ENCODE data around the gene BRD9.
"Not testable (repeated sequence)": the region's sequence is repeated elsewhere in the genome, so short reads cannot be mapped to it uniquely, and the experiment has no call there.

The BRD9 gene

DNA sequence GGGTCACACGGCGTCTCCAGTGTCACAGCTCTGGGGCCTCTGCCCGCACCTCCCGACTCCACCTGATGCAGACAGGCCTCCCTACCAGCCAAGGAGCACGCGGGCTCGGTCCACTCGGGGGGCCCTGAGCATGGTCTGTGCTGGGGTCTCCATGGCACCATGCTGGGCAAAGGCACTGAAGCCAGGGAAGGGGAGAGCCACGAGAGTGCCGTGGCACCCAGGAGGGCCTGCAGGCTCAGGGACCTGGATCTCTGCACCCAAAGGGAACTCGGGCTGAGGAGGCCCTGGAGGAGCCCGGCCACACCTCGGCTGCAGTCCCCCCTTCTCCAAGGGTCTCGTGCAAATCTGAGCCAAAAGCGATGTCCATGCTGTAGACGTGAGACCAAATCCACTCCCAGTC is 48.2 kb downstream of the BRD9 start:
- Mint-ChIP-seq H3K27me3 (ENCODE audit: low read depth, poor library complexity) (peaks cover 14% of the 10 kb centered on the region), H3K4me1 (peaks cover 29% of the 10 kb centered on the region)
- DNase-seq; H3K36me3 Mint-ChIP-seq (ENCODE audit: low read depth); H3K27ac Mint-ChIP-seq; H3K4me3 Mint-ChIP-seq; H3K9me3 Mint-ChIP-seq: not testable (repeated sequence)

DNA sequence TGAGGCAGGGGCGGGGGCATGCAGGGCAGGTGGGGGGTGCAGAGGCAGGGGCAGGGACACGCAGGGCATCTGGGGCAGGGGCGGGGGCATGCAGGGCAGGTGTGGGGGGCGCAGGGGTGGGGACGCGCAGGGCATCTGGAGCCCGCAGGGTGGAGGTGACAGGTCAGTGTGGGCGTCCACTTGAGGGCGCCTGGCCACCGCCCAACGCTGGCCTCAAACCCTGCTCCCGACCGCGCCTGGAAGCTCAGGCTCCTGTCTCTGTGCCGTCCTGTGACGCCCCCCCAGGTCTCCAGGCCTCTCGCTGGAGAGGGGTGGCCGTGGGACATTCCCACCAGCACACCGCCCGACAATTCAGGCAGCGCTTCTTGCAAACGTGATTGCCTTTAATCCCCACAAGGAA is 48.7 kb downstream of the BRD9 start:
- H3K4me1 Mint-ChIP-seq, result peaks cover 25% of the 10 kb centered on the region
- H3K27me3 Mint-ChIP-seq (ENCODE audit: low read depth, poor library complexity), result peaks cover 14% of the 10 kb centered on the region
- H3K4me3 Mint-ChIP-seq; DNase-seq; H3K36me3 Mint-ChIP-seq (ENCODE audit: low read depth); H3K9me3 Mint-ChIP-seq; H3K27ac Mint-ChIP-seq: not testable (repeated sequence)

GRCh38 chr5:843371-843770 is 49.2 kb downstream of the BRD9 start:
- H3K27me3 Mint-ChIP-seq (ENCODE audit: low read depth, poor library complexity), result peaks cover 14% of the 10 kb centered on the region
- peaks cover 23% of the 10 kb centered on the region for H3K4me1 Mint-ChIP-seq
- H3K4me3 Mint-ChIP-seq; H3K27ac Mint-ChIP-seq; DNase-seq; H3K9me3 Mint-ChIP-seq; H3K36me3 Mint-ChIP-seq (ENCODE audit: low read depth): not testable (repeated sequence)

DNA sequence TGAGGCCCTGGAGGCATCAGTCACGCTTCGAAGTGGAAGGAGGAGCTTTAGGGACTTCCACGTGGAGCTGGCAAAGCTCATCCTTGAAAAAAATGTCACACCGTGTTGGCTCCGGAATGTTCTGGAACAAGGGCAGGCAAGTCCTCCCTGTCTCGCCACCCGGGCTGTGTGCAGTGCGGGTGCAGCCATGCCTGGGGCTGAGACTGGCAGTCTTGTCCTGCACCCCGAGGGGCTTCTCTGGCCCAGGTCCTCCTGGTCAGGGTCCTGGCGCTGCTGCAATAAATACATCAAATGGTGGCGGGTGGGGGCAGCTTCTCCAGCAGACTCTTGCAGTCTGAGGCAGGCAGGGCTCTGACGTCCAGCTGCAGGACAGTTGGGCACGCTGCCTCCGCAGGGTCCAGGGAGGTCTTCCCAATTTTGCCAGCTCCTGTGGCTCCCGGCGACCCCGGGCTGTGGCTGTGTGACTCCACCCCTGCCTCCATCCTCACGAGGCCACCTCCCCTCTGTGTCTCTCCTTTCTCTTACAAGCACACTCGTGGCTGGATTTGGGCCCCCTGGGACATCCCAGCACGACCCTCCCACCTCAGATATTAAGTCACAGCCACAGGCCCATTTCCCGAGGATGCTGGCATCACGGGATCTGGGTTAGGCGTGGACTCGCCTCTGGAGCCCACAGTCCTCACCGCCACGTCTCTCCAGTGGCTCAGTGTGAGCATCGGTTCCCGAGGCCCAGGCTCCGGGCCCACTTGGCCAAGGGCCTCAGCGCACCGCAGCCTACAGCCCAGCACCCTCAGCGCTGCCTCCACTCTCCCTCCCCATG is 50.0 kb downstream of the BRD9 start:
- H3K27ac Mint-ChIP-seq; DNase-seq; H3K4me3 Mint-ChIP-seq; H3K36me3 Mint-ChIP-seq (ENCODE audit: low read depth); H3K9me3 Mint-ChIP-seq: not testable (repeated sequence)
- peaks cover 23% of the 10 kb centered on the region for H3K4me1 Mint-ChIP-seq
- H3K27me3 Mint-ChIP-seq (ENCODE audit: low read depth, poor library complexity), result peaks cover 14% of the 10 kb centered on the region

GRCh38 chr5:841531-842401 is 50.8 kb downstream of the BRD9 start:
- not testable (repeated sequence) for DNase-seq

DNA sequence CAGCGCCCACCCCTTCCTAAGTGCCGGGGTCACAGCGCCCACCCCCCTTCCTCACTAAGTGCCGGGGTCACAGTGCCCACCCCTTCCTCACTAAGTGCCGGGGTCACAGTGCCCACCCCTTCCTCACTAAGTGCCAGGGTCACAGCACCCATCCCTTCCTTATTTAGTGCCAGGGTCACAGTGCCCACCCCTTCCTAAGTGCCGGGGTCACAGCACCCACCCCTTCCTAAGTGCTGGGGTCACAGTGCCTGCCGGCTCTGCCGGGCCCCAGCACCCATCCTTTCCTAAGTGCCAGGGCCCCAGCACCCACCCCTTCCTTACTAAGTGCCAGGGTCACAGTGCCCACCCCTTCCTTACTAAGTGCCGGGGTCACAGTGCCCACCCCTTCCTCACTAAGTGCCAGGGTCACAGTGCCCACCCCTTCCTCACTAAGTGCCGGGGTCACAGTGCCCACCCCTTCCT is 51.6 kb downstream of the BRD9 start:
- not testable (repeated sequence) for H3K27ac Mint-ChIP-seq; H3K9me3 Mint-ChIP-seq; DNase-seq; H3K4me3 Mint-ChIP-seq; H3K27me3 Mint-ChIP-seq (ENCODE audit: low read depth, poor library complexity); H3K36me3 Mint-ChIP-seq (ENCODE audit: low read depth)
- peaks cover 14% of the 10 kb centered on the region for H3K4me1 Mint-ChIP-seq

More at GRCh38 chr5:841531-842401, 50.8 kb downstream of the BRD9 start:
- H3K36me3 Mint-ChIP-seq (ENCODE audit: low read depth); H3K27ac Mint-ChIP-seq; H3K9me3 Mint-ChIP-seq; H3K4me3 Mint-ChIP-seq: not testable (repeated sequence)
- peaks cover 20% of the 10 kb centered on the region for H3K4me1 Mint-ChIP-seq
- peaks cover 12% of the 10 kb centered on the region for H3K27me3 Mint-ChIP-seq (ENCODE audit: low read depth, poor library complexity)

DNA sequence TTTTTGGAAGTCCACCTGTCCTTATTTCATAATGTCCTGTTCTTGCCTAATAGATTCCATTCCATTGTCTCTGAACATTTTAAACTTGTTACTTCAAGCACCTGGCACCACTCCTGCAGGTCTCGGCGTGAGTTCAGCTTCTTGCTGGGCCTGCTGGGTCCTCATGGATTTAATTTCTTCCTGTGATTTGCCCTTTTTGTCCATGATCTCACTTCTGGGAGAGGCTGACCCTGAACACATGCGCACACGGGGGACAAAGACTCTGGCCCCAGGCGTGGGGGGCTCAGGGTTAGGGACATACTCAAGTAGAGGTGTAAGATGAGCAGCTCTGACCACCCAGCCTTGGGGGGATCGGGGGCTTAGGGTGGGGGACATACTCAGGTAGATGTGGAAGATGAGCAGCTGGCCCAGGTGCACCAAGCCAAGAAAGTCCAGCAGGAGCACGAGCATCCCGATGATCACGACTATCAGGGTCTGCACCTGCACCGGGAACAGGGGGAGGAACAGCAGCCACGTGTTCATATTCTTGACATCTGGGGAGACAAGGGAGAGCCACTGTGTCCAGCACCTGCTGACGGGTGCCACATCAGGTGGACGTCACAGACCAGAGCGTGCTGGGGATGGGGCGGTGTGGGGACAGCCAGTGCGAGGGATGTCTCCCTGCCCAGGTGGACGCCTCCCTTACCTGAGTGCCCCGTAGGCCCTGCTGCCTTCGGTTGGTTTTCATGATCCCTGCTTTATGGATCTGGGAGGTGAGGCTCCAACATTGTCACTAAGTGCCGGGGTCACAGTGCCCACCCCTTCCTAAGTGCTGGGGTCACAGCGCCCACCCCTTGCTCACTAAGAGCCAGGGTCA is 52.3 kb downstream of the BRD9 start:
- DNase-seq; H3K9me3 Mint-ChIP-seq; H3K4me3 Mint-ChIP-seq; H3K36me3 Mint-ChIP-seq (ENCODE audit: low read depth); H3K27me3 Mint-ChIP-seq (ENCODE audit: low read depth, poor library complexity); H3K27ac Mint-ChIP-seq: not testable (repeated sequence)
- peaks cover 13% of the 10 kb centered on the region for H3K4me1 Mint-ChIP-seq

GRCh38 chr5:838431-838851 is 54.2 kb downstream of the BRD9 start:
- H3K27me3 Mint-ChIP-seq (ENCODE audit: low read depth, poor library complexity); H3K4me1 Mint-ChIP-seq; H3K9me3 Mint-ChIP-seq: not testable (repeated sequence)

DNA sequence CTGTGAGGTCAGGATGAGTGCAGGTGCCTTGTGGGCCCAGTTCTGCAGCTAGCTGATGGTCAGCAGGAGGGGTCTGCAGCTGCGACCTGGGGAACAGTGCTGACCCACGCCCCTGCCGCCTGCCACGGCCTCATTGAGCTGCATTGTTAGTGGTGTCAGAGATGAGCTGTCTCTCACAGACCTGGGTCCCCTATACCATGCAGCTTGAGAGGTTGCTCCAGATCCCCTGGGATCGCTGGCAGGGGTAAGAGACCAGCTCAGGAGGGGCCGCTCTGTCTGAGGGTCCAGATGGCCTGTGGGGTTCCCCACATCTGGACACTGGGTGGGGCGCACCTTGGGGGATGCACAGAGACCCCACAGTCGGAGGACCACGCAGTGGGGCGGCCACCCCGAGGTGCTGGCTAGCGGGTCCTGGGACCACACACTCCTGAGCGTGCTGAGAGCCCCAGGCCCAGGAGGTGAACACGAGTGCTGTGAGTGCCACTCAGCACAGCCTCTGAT is 54.9 kb downstream of the BRD9 start:
- not testable (repeated sequence) for H3K4me1 Mint-ChIP-seq; H3K36me3 Mint-ChIP-seq (ENCODE audit: low read depth); H3K27ac Mint-ChIP-seq; H3K27me3 Mint-ChIP-seq (ENCODE audit: low read depth, poor library complexity); H3K4me3 Mint-ChIP-seq; DNase-seq; H3K9me3 Mint-ChIP-seq

More at GRCh38 chr5:838431-838851, 54.2 kb downstream of the BRD9 start:
- H3K36me3 Mint-ChIP-seq (ENCODE audit: low read depth); H3K4me3 Mint-ChIP-seq; DNase-seq; H3K27ac Mint-ChIP-seq: not testable (repeated sequence)

DNA sequence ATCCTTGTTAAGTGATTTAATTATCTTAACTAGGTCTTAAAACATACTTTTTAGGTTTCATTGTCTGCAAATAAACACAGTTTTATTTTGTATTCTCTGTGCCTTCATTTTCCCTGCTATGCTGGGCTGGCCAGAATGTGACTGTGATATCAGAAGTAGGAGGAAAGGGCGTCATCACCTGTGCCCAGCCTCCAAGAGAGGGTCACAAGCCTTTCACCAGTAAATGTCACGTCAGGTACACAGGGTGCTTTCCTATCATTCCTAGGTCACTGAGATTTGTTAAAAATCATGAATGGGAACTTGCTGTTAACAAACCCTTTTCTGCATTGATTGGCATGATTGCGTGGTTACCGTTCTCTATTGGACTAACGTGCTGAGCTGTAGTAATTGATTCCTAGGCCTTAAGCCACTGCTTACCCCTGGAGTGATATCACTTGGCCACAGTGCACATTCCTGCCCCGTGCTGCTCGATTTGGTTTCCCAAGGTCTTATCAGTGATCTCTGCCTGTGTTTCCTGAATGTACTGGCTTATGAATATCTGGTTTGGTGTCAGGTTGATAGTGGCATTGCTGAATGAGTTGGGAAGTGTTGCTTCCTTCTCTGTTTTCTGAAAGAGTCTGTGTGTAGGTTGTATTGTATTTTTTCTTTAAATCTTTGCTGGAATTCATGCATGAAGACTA is 56.5 kb downstream of the BRD9 start:
- H3K4me3 Mint-ChIP-seq; DNase-seq; H3K4me1 Mint-ChIP-seq; H3K9me3 Mint-ChIP-seq; H3K27ac Mint-ChIP-seq; H3K27me3 Mint-ChIP-seq (ENCODE audit: low read depth, poor library complexity); H3K36me3 Mint-ChIP-seq (ENCODE audit: low read depth): not testable (repeated sequence)

- H3K27me3 Mint-ChIP-seq (ENCODE audit: low read depth, poor library complexity); DNase-seq; H3K27ac Mint-ChIP-seq; H3K4me3 Mint-ChIP-seq; H3K4me1 Mint-ChIP-seq; H3K9me3 Mint-ChIP-seq: not testable (repeated sequence)
- peaks cover 12% of the 10 kb centered on the region for H3K36me3 Mint-ChIP-seq (ENCODE audit: low read depth)
These were observed 58.6 kb downstream of the BRD9 start for GRCh38 chr5:834013-834412.

DNA sequence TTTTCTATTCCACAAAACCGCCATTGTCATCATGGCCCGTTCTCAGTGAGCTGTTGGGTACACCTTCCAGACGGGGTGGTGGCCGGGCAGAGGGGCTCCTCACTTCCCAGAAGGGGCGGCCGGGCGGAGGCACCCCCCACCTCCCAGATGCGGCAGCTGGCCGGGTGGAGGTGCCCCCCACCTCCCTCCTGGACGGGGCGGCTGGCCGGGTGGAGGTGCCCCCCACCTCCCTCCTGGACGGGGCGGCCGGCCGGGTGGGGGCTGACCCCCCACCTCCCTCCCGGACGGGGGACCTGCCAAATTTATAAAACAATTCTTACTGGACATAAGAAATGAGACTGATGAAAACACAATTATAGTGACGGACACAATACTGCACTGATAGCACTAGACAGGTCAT is 64.4 kb downstream of the BRD9 start:
- H3K27ac Mint-ChIP-seq; H3K9me3 Mint-ChIP-seq; H3K27me3 Mint-ChIP-seq (ENCODE audit: low read depth, poor library complexity); DNase-seq; H3K4me3 Mint-ChIP-seq; H3K4me1 Mint-ChIP-seq: not testable (repeated sequence)
- peaks cover 37% of the 10 kb centered on the region for H3K36me3 Mint-ChIP-seq (ENCODE audit: low read depth)

GRCh38 chr5:825544-825943 is 67.1 kb downstream of the BRD9 start:
- peaks cover 56% of the 10 kb centered on the region for H3K36me3 Mint-ChIP-seq (ENCODE audit: low read depth)
- not testable (repeated sequence) for H3K9me3 Mint-ChIP-seq, H3K27ac Mint-ChIP-seq, H3K4me1 Mint-ChIP-seq, DNase-seq, H3K4me3 Mint-ChIP-seq
- H3K27me3 Mint-ChIP-seq (ENCODE audit: low read depth, poor library complexity), result peaks cover 10% of the 10 kb centered on the region
